A673 (cell line): Measurements from ENCODE around the gene BEAN1.

Experiments used
- EZH2 ChIP-seq: fragments of 200-600 bp; sonication (generic); IDR thresholded peaks from 2 replicates; pipeline ENCODE4 v1.6.1; 2017; ENCODE audit warnings: borderline replicate concordance, low read depth, mild to moderate bottlenecking, mixed read lengths, antibody characterized with exemption, low read length; ENCODE audit not compliant: poor library complexity, severe bottlenecking
- TF ChIP-seq, protein P1 (sequence below): fragments of 300-800, 200-600 bp; sonication (generic); conservative IDR thresholded peaks from 2 replicates; pipeline ENCODE4 v1.5.1; 2017; ENCODE audit warnings: low read depth, mild to moderate bottlenecking, antibody characterized with exemption, low read length, moderate library complexity, mixed read lengths

DNA sequence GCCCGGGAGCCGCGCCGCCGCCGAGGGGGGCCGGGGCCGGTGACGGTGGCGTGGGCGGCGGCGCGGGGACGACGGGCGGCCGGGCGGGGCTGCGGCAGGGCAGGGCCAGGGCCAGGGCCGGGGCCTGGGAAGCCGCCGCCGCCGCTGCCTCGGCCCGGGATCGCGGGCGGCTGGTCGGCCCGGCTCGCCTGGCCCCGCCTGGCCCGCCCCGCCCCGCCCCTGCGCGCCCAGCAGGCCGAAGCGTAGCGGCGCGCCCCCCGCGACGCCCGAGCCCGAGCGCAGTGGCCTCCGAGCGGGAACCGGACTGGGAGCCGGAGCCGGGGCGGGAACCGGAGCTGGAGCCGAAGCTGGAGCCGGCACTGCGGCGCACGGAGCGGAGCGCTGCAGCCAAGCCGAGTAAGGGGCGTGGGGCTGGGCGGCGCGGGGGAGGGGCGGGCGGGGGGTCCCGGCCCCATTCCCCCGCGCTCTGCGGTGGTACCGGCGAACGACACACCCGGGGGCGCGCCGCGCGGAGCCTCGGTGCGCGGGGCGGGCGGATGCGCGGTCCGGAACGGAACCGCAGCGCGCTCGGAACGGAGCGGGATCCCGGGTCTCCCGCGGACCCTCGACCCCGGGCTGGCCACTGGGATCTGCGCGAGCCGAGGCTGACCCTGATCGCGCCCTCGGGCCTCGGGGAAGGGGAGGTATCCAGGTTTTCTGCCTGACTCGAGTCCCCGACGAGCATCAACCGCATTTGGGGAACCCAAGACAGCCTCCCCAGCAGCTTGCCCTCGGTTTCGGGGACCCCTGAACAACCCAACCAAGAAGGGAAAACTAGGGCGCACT lies at the start of gene BEAN1:
- TF ChIP-seq, protein P1, sequence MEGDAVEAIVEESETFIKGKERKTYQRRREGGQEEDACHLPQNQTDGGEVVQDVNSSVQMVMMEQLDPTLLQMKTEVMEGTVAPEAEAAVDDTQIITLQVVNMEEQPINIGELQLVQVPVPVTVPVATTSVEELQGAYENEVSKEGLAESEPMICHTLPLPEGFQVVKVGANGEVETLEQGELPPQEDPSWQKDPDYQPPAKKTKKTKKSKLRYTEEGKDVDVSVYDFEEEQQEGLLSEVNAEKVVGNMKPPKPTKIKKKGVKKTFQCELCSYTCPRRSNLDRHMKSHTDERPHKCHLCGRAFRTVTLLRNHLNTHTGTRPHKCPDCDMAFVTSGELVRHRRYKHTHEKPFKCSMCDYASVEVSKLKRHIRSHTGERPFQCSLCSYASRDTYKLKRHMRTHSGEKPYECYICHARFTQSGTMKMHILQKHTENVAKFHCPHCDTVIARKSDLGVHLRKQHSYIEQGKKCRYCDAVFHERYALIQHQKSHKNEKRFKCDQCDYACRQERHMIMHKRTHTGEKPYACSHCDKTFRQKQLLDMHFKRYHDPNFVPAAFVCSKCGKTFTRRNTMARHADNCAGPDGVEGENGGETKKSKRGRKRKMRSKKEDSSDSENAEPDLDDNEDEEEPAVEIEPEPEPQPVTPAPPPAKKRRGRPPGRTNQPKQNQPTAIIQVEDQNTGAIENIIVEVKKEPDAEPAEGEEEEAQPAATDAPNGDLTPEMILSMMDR: no peak
- no peak for TF ChIP-seq EZH2
